Panc1 (cell line): ENCODE data around the gene TYRP1. TPM values are rescaled to one million over a fixed set of nuclear protein-coding genes. Genes with fewer than 3 reads are reported as not detected.

Source experiments
- ATAC-seq: fragments of 200-7000 bp; cut with Tn5 transposase; 2 replicates; pipeline ENCODE4 v1.9.1; 2020; ENCODE audit warnings: mild to moderate bottlenecking, moderate library complexity
- Bru-seq: library from RNA; stranded (reverse); fragments of 400-500 nt; gene quantifications from one replicate; lab custom pipeline; 2021; lab: Mats Ljungman, UMichigan
- BruChase-seq, 2 experiments: library from RNA; stranded (reverse); fragments of 400-500 nt; gene quantifications; one replicate each; lab custom pipeline; 2021; lab: Mats Ljungman, UMichigan
- BruUV-seq: library from RNA; stranded (reverse); fragments of 400-500 nt; replicated peaks from 2 replicates; lab custom pipeline; 2021; lab: Mats Ljungman, UMichigan
- CTCF ChIA-PET: fragments of 300-600 bp; sonication (Branson Sonifier 250); formaldehyde crosslinking; loops from one replicate; lab custom pipeline; 2022; ENCODE audit warnings: antibody characterized with exemption; lab: Charles Lee
- POLR2A ChIA-PET: fragments of 300-600 bp; sonication (Branson Sonifier 250); formaldehyde crosslinking; loops from one replicate; lab custom pipeline; 2022; ENCODE audit warnings: antibody characterized with exemption; lab: Charles Lee
- DNase-seq: peaks from one replicate; pipeline ENCODE4 v3.0.0-alpha.2; 2010; ENCODE audit warnings: low read depth, low spot score
- H3K27ac ChIP-seq: 2 replicates; pipeline ENCODE4 v1.5.1; 2011; ENCODE audit warnings: mild to moderate bottlenecking, low read length, inconsistent platforms
- H3K27me3 ChIP-seq: fragments of 200-500 bp; sonication (Bioruptor generic); 2 replicates; pipeline ENCODE4 v1.6.0; 2014; ENCODE audit warnings: low read length, inconsistent platforms; ENCODE audit not compliant: control insufficient read depth, insufficient read depth
- H3K36me3 ChIP-seq: fragments of 200-500 bp; sonication (Bioruptor generic); 2 replicates; pipeline ENCODE4 v1.5.1; 2014; ENCODE audit warnings: inconsistent platforms, mild to moderate bottlenecking, low read length, moderate library complexity; ENCODE audit not compliant: control insufficient read depth, insufficient read depth
- H3K4me1 ChIP-seq: 2 replicates; pipeline ENCODE4 v1.5.1; 2011; ENCODE audit warnings: inconsistent platforms, mild to moderate bottlenecking, low read length, moderate library complexity; ENCODE audit not compliant: control insufficient read depth, insufficient read depth
- H3K4me3 ChIP-seq, 2 experiments: 2 replicates each; pipeline ENCODE4 v1.5.1; 2011 to 2012; ENCODE audit warnings: low read depth in 2 of 2, low read length in 2 of 2, mild to moderate bottlenecking in 2 of 2, inconsistent platforms in 1 of 2, moderate library complexity in 1 of 2
- H3K9me3 ChIP-seq: fragments of 200-500 bp; sonication (Bioruptor generic); 2 replicates; pipeline ENCODE4 v1.5.1; 2014; ENCODE audit warnings: low read depth, mild to moderate bottlenecking, inconsistent platforms, low read length, moderate library complexity; ENCODE audit not compliant: control insufficient read depth, insufficient read depth
- POLR2AphosphoS5 ChIP-seq: IDR thresholded peaks from 2 replicates; pipeline ENCODE4 v1.6.1; 2012; ENCODE audit warnings: mild to moderate bottlenecking, low read depth, low read length, moderate library complexity
- SIN3A ChIP-seq: IDR thresholded peaks from 2 replicates; pipeline ENCODE4 v1.6.1; 2012; ENCODE audit warnings: low read depth, mild to moderate bottlenecking, low read length, moderate library complexity, borderline replicate concordance; ENCODE audit not compliant: insufficient read depth
- TCF7L2 ChIP-seq: IDR thresholded peaks from 2 replicates; pipeline ENCODE4 v1.6.1; 2011; ENCODE audit warnings: mild to moderate bottlenecking, low read depth, low read length, inconsistent platforms
- in situ Hi-C: cut with HindIII; loops from 2 replicates; pipeline ENCODE4 v1.10.0; 2016; ENCODE audit warnings: low sequenced_read_pairs, low pct_unique_long_range_greater_than_20kb
- intact Hi-C: fragments of 100-400 bp; cut with micrococcal nuclease; formaldehyde crosslinking; loops from one replicate; pipeline ENCODE4 v1.10.0; 2022; ENCODE audit not compliant: unreplicated experiment
- long read RNA-seq: library from polyadenylated mRNA; unstranded; transcript quantifications from one replicate; pipeline ENCODE4 v2.0.0, GENCODE V29; 2021; ENCODE audit not compliant: unreplicated experiment
- polyA plus RNA-seq: library from polyadenylated mRNA; unstranded; fragments of >200 nt; gene quantifications from one replicate; pipeline ENCODE4 v1.2.1, GENCODE V29; 2012; ENCODE audit warnings: missing spikeins; ENCODE audit not compliant: insufficient read length
- total RNA-seq: library from RNA; stranded (reverse); gene quantifications from one replicate; pipeline ENCODE4 v1.2.1, GENCODE V29; 2021; ENCODE audit not compliant: unreplicated experiment
- TF ChIP-seq, protein P1 (sequence below): fragments of 450-650 bp; IDR thresholded peaks from 2 replicates; pipeline ENCODE4 v1.5.1; 2017; ENCODE audit warnings: mild to moderate bottlenecking
- TF ChIP-seq, protein P2 (sequence below), 2 experiments: IDR thresholded peaks; 2 replicates each; pipeline ENCODE4 v1.6.1; 2011 to 2012; ENCODE audit warnings: low read depth in 2 of 2, control low read depth in 1 of 2, low read length in 1 of 2, mild to moderate bottlenecking in 1 of 2, moderate library complexity in 1 of 2; ENCODE audit not compliant: insufficient read depth in 1 of 2

TYRP1 gene, protein sequence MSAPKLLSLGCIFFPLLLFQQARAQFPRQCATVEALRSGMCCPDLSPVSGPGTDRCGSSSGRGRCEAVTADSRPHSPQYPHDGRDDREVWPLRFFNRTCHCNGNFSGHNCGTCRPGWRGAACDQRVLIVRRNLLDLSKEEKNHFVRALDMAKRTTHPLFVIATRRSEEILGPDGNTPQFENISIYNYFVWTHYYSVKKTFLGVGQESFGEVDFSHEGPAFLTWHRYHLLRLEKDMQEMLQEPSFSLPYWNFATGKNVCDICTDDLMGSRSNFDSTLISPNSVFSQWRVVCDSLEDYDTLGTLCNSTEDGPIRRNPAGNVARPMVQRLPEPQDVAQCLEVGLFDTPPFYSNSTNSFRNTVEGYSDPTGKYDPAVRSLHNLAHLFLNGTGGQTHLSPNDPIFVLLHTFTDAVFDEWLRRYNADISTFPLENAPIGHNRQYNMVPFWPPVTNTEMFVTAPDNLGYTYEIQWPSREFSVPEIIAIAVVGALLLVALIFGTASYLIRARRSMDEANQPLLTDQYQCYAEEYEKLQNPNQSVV
- total RNA-seq (0.23 TPM), Bru-seq, nascent RNA (not detected), BruChase-seq, experiment 1, labeled RNA remaining after a 2-hour chase (percentile 5 among the genes with signal in this experiment), BruChase-seq, experiment 2, labeled RNA remaining after a 6-hour chase (percentile 9 among the genes with signal in this experiment)
- polyA plus RNA-seq: not detected
- long read RNA-seq: 0 reads

DNA sequence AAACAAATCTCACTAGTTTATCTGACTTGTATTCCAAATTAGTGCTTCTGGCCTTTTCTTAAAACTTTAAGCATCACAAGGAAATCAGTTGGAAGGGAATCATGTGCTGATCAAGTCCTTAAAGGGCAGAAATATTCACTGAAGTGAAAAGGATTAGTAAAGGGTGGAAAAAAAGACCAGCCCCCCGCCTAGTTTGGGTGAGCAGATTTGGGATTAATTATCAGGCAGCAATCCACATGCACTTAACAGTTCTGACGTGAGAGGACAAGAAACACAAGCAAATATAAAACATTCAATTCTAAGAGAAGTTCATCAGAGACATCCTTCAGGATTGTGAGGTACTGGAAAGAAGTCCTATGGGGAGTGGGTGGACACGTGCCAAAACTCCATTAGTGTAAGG, at the start of gene TYRP1:
TSS of gene TYRP1 (plus strand) at position 245 of the 400 bp plus-strand sequence. CDS start 612 bp downstream, outside the sequence.
- Histone ChIP-seq H3K27me3 (no peaks in the 10 kb centered on the region), H3K9me3 (no peaks in the 10 kb centered on the region), H3K4me1 (no peaks in the 10 kb centered on the region), H3K4me3 (no peak within 1 kb of the TSS), H3K36me3 (no peaks in the 10 kb centered on the region), H3K27ac (no peak within 1 kb of the TSS)
- no peak for ATAC-seq
- intact Hi-C loops (no loop called here), in situ Hi-C loops (no loop called here)
- CTCF ChIA-PET: no interaction called here
- POLR2A ChIA-PET: no interaction called here
- TF ChIP-seq, protein P1, sequence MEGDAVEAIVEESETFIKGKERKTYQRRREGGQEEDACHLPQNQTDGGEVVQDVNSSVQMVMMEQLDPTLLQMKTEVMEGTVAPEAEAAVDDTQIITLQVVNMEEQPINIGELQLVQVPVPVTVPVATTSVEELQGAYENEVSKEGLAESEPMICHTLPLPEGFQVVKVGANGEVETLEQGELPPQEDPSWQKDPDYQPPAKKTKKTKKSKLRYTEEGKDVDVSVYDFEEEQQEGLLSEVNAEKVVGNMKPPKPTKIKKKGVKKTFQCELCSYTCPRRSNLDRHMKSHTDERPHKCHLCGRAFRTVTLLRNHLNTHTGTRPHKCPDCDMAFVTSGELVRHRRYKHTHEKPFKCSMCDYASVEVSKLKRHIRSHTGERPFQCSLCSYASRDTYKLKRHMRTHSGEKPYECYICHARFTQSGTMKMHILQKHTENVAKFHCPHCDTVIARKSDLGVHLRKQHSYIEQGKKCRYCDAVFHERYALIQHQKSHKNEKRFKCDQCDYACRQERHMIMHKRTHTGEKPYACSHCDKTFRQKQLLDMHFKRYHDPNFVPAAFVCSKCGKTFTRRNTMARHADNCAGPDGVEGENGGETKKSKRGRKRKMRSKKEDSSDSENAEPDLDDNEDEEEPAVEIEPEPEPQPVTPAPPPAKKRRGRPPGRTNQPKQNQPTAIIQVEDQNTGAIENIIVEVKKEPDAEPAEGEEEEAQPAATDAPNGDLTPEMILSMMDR: no peak
- TF ChIP-seq TCF7L2: no peak
- no peak for TF ChIP-seq POLR2AphosphoS5
- TF ChIP-seq, protein P2, sequence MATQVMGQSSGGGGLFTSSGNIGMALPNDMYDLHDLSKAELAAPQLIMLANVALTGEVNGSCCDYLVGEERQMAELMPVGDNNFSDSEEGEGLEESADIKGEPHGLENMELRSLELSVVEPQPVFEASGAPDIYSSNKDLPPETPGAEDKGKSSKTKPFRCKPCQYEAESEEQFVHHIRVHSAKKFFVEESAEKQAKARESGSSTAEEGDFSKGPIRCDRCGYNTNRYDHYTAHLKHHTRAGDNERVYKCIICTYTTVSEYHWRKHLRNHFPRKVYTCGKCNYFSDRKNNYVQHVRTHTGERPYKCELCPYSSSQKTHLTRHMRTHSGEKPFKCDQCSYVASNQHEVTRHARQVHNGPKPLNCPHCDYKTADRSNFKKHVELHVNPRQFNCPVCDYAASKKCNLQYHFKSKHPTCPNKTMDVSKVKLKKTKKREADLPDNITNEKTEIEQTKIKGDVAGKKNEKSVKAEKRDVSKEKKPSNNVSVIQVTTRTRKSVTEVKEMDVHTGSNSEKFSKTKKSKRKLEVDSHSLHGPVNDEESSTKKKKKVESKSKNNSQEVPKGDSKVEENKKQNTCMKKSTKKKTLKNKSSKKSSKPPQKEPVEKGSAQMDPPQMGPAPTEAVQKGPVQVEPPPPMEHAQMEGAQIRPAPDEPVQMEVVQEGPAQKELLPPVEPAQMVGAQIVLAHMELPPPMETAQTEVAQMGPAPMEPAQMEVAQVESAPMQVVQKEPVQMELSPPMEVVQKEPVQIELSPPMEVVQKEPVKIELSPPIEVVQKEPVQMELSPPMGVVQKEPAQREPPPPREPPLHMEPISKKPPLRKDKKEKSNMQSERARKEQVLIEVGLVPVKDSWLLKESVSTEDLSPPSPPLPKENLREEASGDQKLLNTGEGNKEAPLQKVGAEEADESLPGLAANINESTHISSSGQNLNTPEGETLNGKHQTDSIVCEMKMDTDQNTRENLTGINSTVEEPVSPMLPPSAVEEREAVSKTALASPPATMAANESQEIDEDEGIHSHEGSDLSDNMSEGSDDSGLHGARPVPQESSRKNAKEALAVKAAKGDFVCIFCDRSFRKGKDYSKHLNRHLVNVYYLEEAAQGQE (IDR thresholded peaks at IDR 0.05; ENCODE audit: insufficient read depth in 1 of 2, low read depth in 2 of 2, low read length in 1 of 2): no peak
- TF ChIP-seq SIN3A: no peak
- no peak for DNase-seq
- no TSS peak for BruUV-seq

DNA sequence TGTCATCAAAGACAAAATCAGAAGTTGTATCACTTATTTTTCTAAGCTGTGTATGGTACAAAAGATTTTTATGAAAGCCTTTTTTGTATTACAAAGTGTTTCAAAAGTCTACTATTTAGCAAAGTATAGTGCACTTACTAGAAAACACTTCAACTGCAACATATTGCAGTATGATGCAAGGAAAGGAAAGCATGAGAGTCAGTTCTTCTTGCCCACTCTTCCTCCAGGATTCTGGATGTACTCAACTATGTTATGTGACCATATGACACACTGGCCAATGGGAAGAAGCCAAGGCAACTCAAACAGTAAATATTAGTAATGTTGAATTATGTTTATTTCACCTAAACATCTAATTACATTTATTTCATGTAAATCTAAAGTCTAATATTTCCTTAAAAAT, 49.5 kb upstream of the TYRP1 start:
- Histone ChIP-seq H3K36me3 (no peaks in the 10 kb centered on the region), H3K27me3 (no peaks in the 10 kb centered on the region), H3K27ac (no peak overlapping the region), H3K9me3 (no peaks in the 10 kb centered on the region), H3K4me1 (no peaks in the 10 kb centered on the region), H3K4me3 (no peak overlapping the region)
- ChIA-PET POLR2A (no interaction called here), CTCF (no interaction called here)
- TF ChIP-seq, protein P2 (IDR thresholded peaks at IDR 0.05; ENCODE audit: insufficient read depth in 1 of 2, low read depth in 2 of 2, low read length in 1 of 2): no peak
- TF ChIP-seq, protein P1: no peak
- TF ChIP-seq POLR2AphosphoS5 (no peak), SIN3A (no peak), TCF7L2 (no peak)
- in situ Hi-C loops: no loop called here
- BruUV-seq: no TSS peak
- intact Hi-C loops: no loop called here
- DNase-seq: no peak
- ATAC-seq: no peak
